ENCODE data around the gene NTN1. TPM values are rescaled to one million over a fixed set of nuclear protein-coding genes. Genes with fewer than 3 reads are reported as not detected.

Gene NTN1
- total RNA-seq, 1 donor from 2014 or later: 1.1 TPM

DNA sequence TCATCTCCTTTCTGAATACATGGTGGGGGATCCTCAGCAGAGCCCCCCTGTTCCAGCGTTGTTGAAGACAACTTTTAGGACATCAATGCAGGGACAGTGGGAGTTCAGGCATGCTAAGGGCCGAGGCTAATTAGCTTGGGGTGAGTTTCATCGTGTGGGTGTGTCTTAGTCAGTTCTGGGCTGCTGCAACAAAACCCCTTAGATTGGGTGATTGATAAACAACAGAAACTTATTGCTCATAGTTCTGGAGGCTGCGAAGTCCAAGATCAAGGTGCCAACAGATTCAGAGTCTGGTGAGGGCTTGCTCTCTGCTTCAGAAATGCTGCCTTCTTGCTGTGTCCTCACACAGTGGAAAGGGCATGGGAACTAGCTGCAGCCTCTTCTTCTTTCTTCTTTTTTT lies 214.0 kb downstream of the NTN1 start:
- Mint-ChIP-seq H3K4me3 (no peak overlapping the region), H3K27ac (no peak overlapping the region), H3K4me1 (peaks cover 15% of the 10 kb centered on the region), H3K9me3 (no peaks in the 10 kb centered on the region), H3K27me3 (peaks cover 5% of the 10 kb centered on the region), H3K36me3 (ENCODE audit: low read depth) (no peaks in the 10 kb centered on the region)
- DNase-seq: no peak
- TF ChIP-seq, protein P1, sequence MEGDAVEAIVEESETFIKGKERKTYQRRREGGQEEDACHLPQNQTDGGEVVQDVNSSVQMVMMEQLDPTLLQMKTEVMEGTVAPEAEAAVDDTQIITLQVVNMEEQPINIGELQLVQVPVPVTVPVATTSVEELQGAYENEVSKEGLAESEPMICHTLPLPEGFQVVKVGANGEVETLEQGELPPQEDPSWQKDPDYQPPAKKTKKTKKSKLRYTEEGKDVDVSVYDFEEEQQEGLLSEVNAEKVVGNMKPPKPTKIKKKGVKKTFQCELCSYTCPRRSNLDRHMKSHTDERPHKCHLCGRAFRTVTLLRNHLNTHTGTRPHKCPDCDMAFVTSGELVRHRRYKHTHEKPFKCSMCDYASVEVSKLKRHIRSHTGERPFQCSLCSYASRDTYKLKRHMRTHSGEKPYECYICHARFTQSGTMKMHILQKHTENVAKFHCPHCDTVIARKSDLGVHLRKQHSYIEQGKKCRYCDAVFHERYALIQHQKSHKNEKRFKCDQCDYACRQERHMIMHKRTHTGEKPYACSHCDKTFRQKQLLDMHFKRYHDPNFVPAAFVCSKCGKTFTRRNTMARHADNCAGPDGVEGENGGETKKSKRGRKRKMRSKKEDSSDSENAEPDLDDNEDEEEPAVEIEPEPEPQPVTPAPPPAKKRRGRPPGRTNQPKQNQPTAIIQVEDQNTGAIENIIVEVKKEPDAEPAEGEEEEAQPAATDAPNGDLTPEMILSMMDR (IDR thresholded peaks at IDR 0.05): no peak
- ChIA-PET POLR2A (no interaction called here), CTCF (no interaction called here)
- no peak for ATAC-seq (ENCODE audit: low read depth)
- intact Hi-C loops (cut with micrococcal nuclease): loop anchor here (5.0 kb wide), 1 partner anchor 33 kb away; no protein-coding TSS in a partner anchor

DNA sequence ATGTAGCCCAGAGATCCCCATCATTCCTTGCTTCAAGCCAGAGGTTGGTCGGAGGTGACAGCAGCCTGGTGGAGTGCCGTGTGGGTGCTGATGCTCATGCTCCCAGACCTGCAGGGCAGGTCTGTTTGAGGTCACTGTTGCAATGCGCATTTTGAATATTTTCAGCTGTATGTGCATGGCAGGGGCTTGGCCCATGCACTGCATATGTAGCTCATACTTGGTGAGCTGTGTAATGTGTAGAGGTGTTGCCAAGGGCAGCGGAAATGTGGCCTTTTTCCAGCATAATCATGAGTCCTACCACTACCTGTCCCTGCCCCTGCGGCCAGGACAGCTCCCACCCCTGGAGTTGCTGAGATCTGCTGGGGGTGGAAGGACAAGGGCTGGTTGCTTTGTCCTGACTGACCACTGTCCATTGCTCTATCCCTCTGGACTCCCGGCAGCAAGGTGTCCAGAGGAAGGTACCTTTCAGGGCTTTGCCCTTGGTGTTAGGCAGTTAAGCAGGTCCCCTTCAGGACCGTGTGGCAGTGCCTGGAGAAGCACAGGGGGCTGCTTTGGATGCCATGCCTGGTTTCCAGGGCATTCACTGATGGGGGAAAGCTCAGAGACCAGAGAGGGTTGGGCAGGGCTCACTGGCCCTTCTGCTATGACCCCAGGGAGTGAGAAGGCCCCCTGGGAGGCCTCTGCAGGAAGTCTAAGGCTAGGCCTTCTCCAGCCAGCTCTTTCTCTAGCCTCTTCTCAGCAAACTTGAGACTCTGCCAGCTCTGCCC lies 215.2 kb downstream of the NTN1 start:
- Mint-ChIP-seq H3K27me3 (peaks cover 5% of the 10 kb centered on the region), H3K27ac (no peak overlapping the region), H3K4me3 (no peak overlapping the region), H3K9me3 (no peaks in the 10 kb centered on the region), H3K4me1 (peaks cover 15% of the 10 kb centered on the region), H3K36me3 (ENCODE audit: low read depth) (no peaks in the 10 kb centered on the region)
- DNase-seq (no peak), ATAC-seq (ENCODE audit: low read depth) (no peak)
- POLR2A ChIA-PET: no interaction called here
- CTCF ChIA-PET: no interaction called here
- intact Hi-C loops (cut with micrococcal nuclease): loop anchor here (5.0 kb wide), 1 partner anchor 34 kb away; no protein-coding TSS in a partner anchor
- TF ChIP-seq, protein P1 (IDR thresholded peaks at IDR 0.05): no peak

DNA sequence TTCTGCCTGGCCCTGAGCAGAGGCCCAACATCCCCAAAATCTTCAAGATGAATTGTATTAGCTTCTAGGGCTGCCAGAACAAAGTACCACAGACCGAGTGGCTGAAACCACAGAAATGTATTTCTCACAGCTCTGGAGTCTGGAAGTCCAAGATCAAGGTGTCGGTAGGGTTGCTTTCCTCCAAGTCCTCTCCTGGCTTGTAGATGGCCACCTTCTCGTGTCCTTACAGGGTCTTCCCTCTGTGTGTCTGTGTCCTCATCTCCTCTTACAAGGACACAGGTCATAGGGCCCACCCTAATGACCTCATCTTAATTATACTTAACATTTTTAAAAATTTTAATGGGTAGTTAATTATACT lies 215.7 kb downstream of the NTN1 start:
- Mint-ChIP-seq H3K4me1 (peaks cover 15% of the 10 kb centered on the region), H3K36me3 (ENCODE audit: low read depth) (no peaks in the 10 kb centered on the region), H3K27me3 (peaks cover 5% of the 10 kb centered on the region), H3K9me3 (no peaks in the 10 kb centered on the region), H3K4me3 (no peak overlapping the region), H3K27ac (no peak overlapping the region)
- ATAC-seq (ENCODE audit: low read depth) (no peak), DNase-seq (no peak)
- TF ChIP-seq, protein P1 (IDR thresholded peaks at IDR 0.05): no peak
- intact Hi-C loops (cut with micrococcal nuclease): loop anchor here (5.0 kb wide), 1 partner anchor 35 kb away; no protein-coding TSS in a partner anchor
- ChIA-PET CTCF (no interaction called here), POLR2A (no interaction called here)

DNA sequence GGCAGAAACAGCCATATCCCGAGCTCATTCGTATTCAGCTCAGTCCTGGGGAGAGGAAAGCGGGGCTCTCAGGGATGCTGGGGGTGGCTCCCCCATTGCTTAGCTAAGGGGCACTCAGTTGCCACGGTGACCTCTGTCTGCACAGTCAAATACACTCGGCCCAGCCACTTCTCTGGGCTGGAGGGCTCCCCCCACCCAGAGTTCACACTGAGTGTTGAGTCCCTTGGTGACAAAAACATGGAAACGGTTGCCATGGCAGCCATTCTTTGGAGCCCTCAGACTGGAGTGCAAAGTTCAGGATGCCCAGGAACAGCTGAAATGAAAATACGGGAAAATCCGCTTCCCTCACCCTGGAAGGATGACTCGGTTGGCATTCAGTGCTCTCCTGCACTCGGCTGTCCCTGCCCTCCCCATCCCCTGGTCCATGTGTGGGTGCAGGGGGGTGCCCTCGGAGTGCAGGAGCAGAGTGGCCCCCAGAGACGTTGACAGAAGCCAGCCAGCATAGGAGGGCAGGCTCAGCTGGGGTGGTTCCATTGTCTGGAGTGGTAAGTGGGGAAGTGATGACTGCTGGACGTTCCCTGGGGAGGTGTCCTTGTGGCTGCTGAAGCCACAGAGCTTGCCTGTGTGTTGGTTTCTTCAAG lies 216.5 kb downstream of the NTN1 start:
- intact Hi-C loops (cut with micrococcal nuclease): loop anchor here (5.0 kb wide), 1 partner anchor 35 kb away; no protein-coding TSS in a partner anchor
- TF ChIP-seq, protein P1 (IDR thresholded peaks at IDR 0.05): no peak
- DNase-seq (no peak), ATAC-seq (ENCODE audit: low read depth) (no peak)
- Mint-ChIP-seq H3K27me3 (peaks cover 5% of the 10 kb centered on the region), H3K9me3 (no peaks in the 10 kb centered on the region), H3K4me1 (peaks cover 15% of the 10 kb centered on the region), H3K27ac (no peak overlapping the region), H3K4me3 (peak overlapping the region; percentile 19), H3K36me3 (ENCODE audit: low read depth) (no peaks in the 10 kb centered on the region)
- CTCF ChIA-PET: no interaction called here
- POLR2A ChIA-PET: no interaction called here
